DND-41 (cell line): Measurements from ENCODE around the gene RHOF.

Source experiments
- ATAC-seq: fragments of 200-7000 bp; cut with Tn5 transposase; 3 replicates; pipeline ENCODE4 v1.9.1; 2021; ENCODE audit warnings: low read depth; ENCODE audit not compliant: insufficient read depth
- DNase-seq: peaks from one replicate; pipeline ENCODE4 v3.0.0-alpha.2; 2020
- H2AFZ ChIP-seq: 2 replicates; pipeline ENCODE4 v1.6.0; 2012; ENCODE audit warnings: low read depth, low read length
- H3K27ac ChIP-seq: 2 replicates; pipeline ENCODE4 v1.5.1; 2012; ENCODE audit warnings: low read length, inconsistent platforms
- H3K27me3 ChIP-seq: fragments of 200-600 bp; sonication (generic); 2 replicates; pipeline ENCODE4 v1.6.0; 2012; ENCODE audit warnings: low read length, mild to moderate bottlenecking, inconsistent platforms; ENCODE audit not compliant: insufficient read depth, poor library complexity
- H3K36me3 ChIP-seq: 2 replicates; pipeline ENCODE4 v1.5.1; 2012; ENCODE audit warnings: low read length, inconsistent platforms; ENCODE audit not compliant: insufficient read depth
- H3K4me1 ChIP-seq: 2 replicates; pipeline ENCODE4 v1.5.1; 2012; ENCODE audit warnings: mild to moderate bottlenecking, low read length; ENCODE audit not compliant: insufficient read depth
- H3K4me2 ChIP-seq: 2 replicates; pipeline ENCODE4 v1.6.0; 2012; ENCODE audit warnings: mild to moderate bottlenecking, moderate library complexity, low read length, inconsistent platforms; ENCODE audit not compliant: insufficient read depth
- H3K4me3 ChIP-seq, 2 experiments: fragments of 200-600 bp in 1 of 2; shearing (Covaris generic) in 1 of 2; 2 replicates each; pipeline ENCODE4 v1.5.1; 2012 to 2016; ENCODE audit warnings: inconsistent platforms in 2 of 2, low read length in 2 of 2, mild to moderate bottlenecking in 2 of 2, low read depth in 1 of 2, moderate library complexity in 1 of 2
- H3K79me2 ChIP-seq: 2 replicates; pipeline ENCODE4 v1.6.0; 2012; ENCODE audit warnings: low read length, inconsistent platforms; ENCODE audit not compliant: insufficient read depth
- H3K9ac ChIP-seq: 2 replicates; pipeline ENCODE4 v1.6.0; 2012; ENCODE audit warnings: low read depth, mild to moderate bottlenecking, inconsistent platforms, low read length, moderate library complexity
- H3K9me3 ChIP-seq: 2 replicates; pipeline ENCODE4 v1.5.1; 2012; ENCODE audit warnings: low read length, moderate library complexity, mild to moderate bottlenecking, inconsistent platforms; ENCODE audit not compliant: insufficient read depth, severe bottlenecking
- H4K20me1 ChIP-seq: 2 replicates; pipeline ENCODE4 v1.6.0; 2012; ENCODE audit warnings: low read length; ENCODE audit not compliant: insufficient read depth
- EZH2 ChIP-seq: IDR thresholded peaks from 3 replicates; pipeline ENCODE4 v1.6.1; 2012; ENCODE audit warnings: borderline replicate concordance, low read depth, mild to moderate bottlenecking, moderate library complexity, low read length, inconsistent platforms; ENCODE audit not compliant: severe bottlenecking
- TF ChIP-seq, protein P1 (sequence below): IDR thresholded peaks from 2 replicates; pipeline ENCODE4 v1.5.1; 2012; ENCODE audit warnings: borderline replicate concordance, low read length, moderate library complexity, mild to moderate bottlenecking; ENCODE audit not compliant: poor library complexity, severe bottlenecking; ENCODE audit errors: extremely low read depth

Gene RHOF

DNA sequence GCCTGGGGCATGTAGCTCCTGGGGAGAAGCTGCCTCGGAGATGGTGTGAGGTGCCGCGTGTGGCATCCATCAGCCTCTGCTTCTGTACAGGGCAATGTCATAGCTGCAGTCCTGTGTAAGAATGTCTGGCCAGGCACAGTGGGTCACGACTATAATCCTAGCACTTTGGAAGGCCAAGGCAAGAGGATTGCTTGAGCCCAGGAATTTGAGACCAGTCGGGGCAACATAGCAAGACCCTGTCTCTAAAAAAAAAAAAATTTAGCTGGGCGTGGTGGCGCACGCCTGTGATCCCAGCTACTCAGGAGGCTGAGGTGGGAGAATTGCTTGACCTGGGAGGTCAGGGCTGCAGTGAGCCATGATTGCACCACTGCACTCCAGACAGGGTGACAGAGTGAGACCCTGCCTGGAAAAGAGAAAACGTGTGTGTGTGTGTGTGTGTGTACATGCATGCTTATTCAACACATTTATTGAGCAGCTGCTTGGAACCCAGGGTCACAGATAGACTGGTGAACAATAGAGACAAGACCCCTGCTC, 24.1 kb downstream of the RHOF start:
- Histone ChIP-seq H3K4me1 (no peaks in the 10 kb centered on the region), H3K9ac (no peak overlapping the region), H3K79me2 (no peaks in the 10 kb centered on the region), H3K9me3 (no peaks in the 10 kb centered on the region), H3K27me3 (no peaks in the 10 kb centered on the region), H4K20me1 (no peaks in the 10 kb centered on the region), H2AFZ (no peak overlapping the region), H3K4me2 (no peak overlapping the region), H3K4me3 (no peak overlapping the region), H3K27ac (no peak overlapping the region), H3K36me3 (no peaks in the 10 kb centered on the region)
- DNase-seq (no peak), ATAC-seq (no peak)
- no peak for TF ChIP-seq EZH2
- TF ChIP-seq, protein P1, sequence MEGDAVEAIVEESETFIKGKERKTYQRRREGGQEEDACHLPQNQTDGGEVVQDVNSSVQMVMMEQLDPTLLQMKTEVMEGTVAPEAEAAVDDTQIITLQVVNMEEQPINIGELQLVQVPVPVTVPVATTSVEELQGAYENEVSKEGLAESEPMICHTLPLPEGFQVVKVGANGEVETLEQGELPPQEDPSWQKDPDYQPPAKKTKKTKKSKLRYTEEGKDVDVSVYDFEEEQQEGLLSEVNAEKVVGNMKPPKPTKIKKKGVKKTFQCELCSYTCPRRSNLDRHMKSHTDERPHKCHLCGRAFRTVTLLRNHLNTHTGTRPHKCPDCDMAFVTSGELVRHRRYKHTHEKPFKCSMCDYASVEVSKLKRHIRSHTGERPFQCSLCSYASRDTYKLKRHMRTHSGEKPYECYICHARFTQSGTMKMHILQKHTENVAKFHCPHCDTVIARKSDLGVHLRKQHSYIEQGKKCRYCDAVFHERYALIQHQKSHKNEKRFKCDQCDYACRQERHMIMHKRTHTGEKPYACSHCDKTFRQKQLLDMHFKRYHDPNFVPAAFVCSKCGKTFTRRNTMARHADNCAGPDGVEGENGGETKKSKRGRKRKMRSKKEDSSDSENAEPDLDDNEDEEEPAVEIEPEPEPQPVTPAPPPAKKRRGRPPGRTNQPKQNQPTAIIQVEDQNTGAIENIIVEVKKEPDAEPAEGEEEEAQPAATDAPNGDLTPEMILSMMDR, result no peak

DNA sequence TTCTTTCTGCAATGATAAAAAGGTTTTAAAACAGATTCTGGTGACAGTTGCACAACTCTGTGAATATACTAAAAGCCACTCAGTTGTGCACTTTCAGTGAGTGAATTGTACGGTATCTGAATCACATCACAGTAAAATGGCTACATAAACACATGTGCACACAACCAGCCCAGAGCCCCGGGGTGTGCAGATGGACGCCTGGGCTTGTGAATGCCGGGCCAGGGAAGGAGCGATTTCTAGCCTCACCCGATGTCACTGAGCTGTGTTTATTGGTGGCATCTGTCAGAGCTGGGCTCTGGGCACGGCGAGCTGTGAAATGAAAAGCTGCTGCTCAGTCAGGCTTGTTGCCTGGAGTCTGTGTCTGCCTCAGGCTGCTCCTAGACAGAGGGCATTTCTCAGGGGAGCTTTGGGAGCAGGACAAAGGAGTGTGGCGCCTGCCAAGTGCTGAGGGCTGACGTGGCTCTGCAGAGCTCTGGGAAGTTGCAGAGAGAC, 25.9 kb downstream of the RHOF start:
- Histone ChIP-seq H3K9me3 (no peaks in the 10 kb centered on the region), H3K4me1 (no peaks in the 10 kb centered on the region), H3K79me2 (no peaks in the 10 kb centered on the region), H3K4me2 (no peak overlapping the region), H3K9ac (no peak overlapping the region), H3K27ac (no peak overlapping the region), H4K20me1 (no peaks in the 10 kb centered on the region), H3K4me3 (no peak overlapping the region), H3K27me3 (no peaks in the 10 kb centered on the region), H2AFZ (no peak overlapping the region), H3K36me3 (no peaks in the 10 kb centered on the region)
- ATAC-seq (no peak), DNase-seq (no peak)
- TF ChIP-seq EZH2, result no peak
- TF ChIP-seq, protein P1, result no peak

DNA sequence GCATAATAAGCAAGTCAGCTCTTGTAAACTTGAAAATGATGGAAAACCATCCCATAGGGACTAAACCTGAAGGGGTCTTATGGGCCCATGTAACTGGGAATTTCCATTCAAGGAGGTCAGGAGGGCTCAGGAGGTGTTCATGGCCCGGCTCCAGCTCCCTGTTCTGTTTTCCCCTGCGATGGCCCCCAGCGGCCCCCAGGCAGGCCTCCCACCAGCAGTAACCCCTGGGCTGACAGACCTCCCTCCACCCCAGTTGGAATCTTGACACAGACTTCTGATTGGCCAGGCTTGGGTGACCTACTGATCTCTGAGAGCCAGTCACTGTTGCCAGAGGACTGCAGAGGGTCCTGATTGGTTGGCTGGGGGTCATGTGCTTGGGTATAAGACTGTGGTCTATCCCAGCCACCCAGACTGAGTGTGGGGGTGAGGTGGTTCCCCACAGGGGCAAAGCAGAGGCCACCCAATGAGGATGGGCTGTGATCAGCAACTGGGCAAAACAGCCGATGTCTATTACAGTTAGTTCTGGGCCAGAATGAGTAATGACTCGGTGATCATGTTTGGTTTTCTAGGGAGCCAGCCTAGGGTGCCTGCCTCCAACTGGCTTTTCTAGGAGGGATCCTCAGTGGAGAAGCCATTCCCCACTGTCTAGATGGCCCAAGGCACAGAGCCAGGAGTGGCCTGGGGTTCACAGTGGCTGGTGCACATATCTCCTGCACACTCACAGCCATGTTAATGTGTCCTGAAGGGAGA, 27.0 kb downstream of the RHOF start:
- no peak overlapping the region for H2AFZ ChIP-seq
- H3K4me1 ChIP-seq, result no peaks in the 10 kb centered on the region
- no peak overlapping the region for H3K27ac ChIP-seq
- no peaks in the 10 kb centered on the region for H3K36me3 ChIP-seq
- H3K9me3 ChIP-seq, result no peaks in the 10 kb centered on the region
- H3K27me3 ChIP-seq, result no peaks in the 10 kb centered on the region
- H3K79me2 ChIP-seq, result no peaks in the 10 kb centered on the region
- no peak overlapping the region for H3K4me2 ChIP-seq
- no peaks in the 10 kb centered on the region for H4K20me1 ChIP-seq
- DNase-seq (no peak), ATAC-seq (0 out of 3 replicates have a peak, but pooled peaks have one; percentile 45)
- H3K4me3 ChIP-seq, result no peak overlapping the region
- TF ChIP-seq, protein P1, result no peak
- no peak for TF ChIP-seq EZH2
- H3K9ac ChIP-seq, result no peak overlapping the region
